H9 (cell line): Measurements from ENCODE around the gene CDC37L1. TPM values are rescaled to one million over a fixed set of nuclear protein-coding genes. Genes with fewer than 3 reads are reported as not detected.

Experiments
- DNase-seq: peaks from one replicate; pipeline ENCODE4 v3.0.0-alpha.2; 2017
- H2AFZ ChIP-seq: one replicate; pipeline ENCODE4 v1.6.1; 2013; ENCODE audit warnings: mild to moderate bottlenecking, low read length, control low read depth, moderate library complexity
- H2AK5ac ChIP-seq: 2 replicates; pipeline ENCODE4 v1.6.1; 2013; ENCODE audit warnings: low read length, control low read depth, mixed read lengths; ENCODE audit not compliant: insufficient read length
- H2BK120ac ChIP-seq: one replicate; pipeline ENCODE4 v1.6.1; 2013; ENCODE audit warnings: low read depth, mild to moderate bottlenecking, low read length, control low read depth, inconsistent platforms; ENCODE audit not compliant: poor library complexity, severe bottlenecking
- H2BK12ac ChIP-seq: 2 replicates; pipeline ENCODE4 v1.6.1; 2013; ENCODE audit warnings: low read length, control low read depth, mixed read lengths, low read depth; ENCODE audit not compliant: insufficient read length
- H2BK15ac ChIP-seq: 2 replicates; pipeline ENCODE4 v1.6.1; 2013; ENCODE audit warnings: low read depth, low read length, control low read depth
- H2BK20ac ChIP-seq: one replicate; pipeline ENCODE4 v1.6.1; 2013; ENCODE audit warnings: low read depth, mild to moderate bottlenecking, low read length, control low read depth, inconsistent platforms; ENCODE audit not compliant: poor library complexity, severe bottlenecking
- H2BK5ac ChIP-seq: 2 replicates; pipeline ENCODE4 v1.6.1; 2013; ENCODE audit warnings: low read length, control low read depth, mixed read lengths; ENCODE audit not compliant: insufficient read length
- H3K14ac ChIP-seq: 2 replicates; pipeline ENCODE4 v1.6.1; 2013; ENCODE audit warnings: low read length, control low read depth; ENCODE audit not compliant: insufficient read depth
- H3K18ac ChIP-seq: 2 replicates; pipeline ENCODE4 v1.6.1; 2013; ENCODE audit warnings: low read depth, mild to moderate bottlenecking, mixed read lengths, low read length, control low read depth; ENCODE audit not compliant: insufficient read length
- H3K23ac ChIP-seq: 2 replicates; pipeline ENCODE4 v1.6.1; 2013; ENCODE audit warnings: low read length, control low read depth, mixed read lengths, low read depth; ENCODE audit not compliant: insufficient read length
- H3K23me2 ChIP-seq: 2 replicates; pipeline ENCODE4 v1.6.1; 2013; ENCODE audit warnings: low read depth, mild to moderate bottlenecking, mixed read lengths, low read length, control low read depth; ENCODE audit not compliant: insufficient read length, poor library complexity, severe bottlenecking
- H3K27ac ChIP-seq: 2 replicates; pipeline ENCODE4 v1.5.1; 2013; ENCODE audit warnings: low read length, control low read depth, mixed read lengths, low read depth; ENCODE audit not compliant: insufficient read length
- H3K27me3 ChIP-seq: 2 replicates; pipeline ENCODE4 v1.6.1; 2013; ENCODE audit warnings: low read length, control low read depth, inconsistent platforms; ENCODE audit not compliant: insufficient read depth
- H3K4ac ChIP-seq: 2 replicates; pipeline ENCODE4 v1.6.1; 2013; ENCODE audit warnings: low read depth, mild to moderate bottlenecking, control low read depth, inconsistent platforms, low read length, moderate library complexity
- H3K4me1 ChIP-seq: 2 replicates; pipeline ENCODE4 v1.6.1; 2013; ENCODE audit warnings: low read length, control low read depth, inconsistent platforms; ENCODE audit not compliant: insufficient read depth
- H3K4me2 ChIP-seq: 2 replicates; pipeline ENCODE4 v1.6.1; 2013; ENCODE audit warnings: low read length, control low read depth, mixed read lengths; ENCODE audit not compliant: insufficient read length, insufficient read depth
- H3K56ac ChIP-seq: 2 replicates; pipeline ENCODE4 v1.6.1; 2013; ENCODE audit warnings: low read depth, mild to moderate bottlenecking, mixed read lengths, low read length, control low read depth; ENCODE audit not compliant: insufficient read length
- H3K79me1 ChIP-seq: 2 replicates; pipeline ENCODE4 v1.6.1; 2013; ENCODE audit warnings: low read depth, mild to moderate bottlenecking, moderate library complexity, low read length, control low read depth, inconsistent platforms; ENCODE audit not compliant: insufficient read depth, poor library complexity, severe bottlenecking
- H3K79me2 ChIP-seq: 2 replicates; pipeline ENCODE4 v1.6.1; 2013; ENCODE audit warnings: low read length, control low read depth, inconsistent platforms; ENCODE audit not compliant: insufficient read depth
- H3K9ac ChIP-seq: 2 replicates; pipeline ENCODE4 v1.6.1; 2013; ENCODE audit warnings: low read length, control low read depth, mixed read lengths; ENCODE audit not compliant: insufficient read length; ENCODE audit errors: extremely low read depth
- H3K9me3 ChIP-seq: one replicate; pipeline ENCODE4 v1.6.1; 2013; ENCODE audit warnings: low read depth, low read length, inconsistent platforms; ENCODE audit not compliant: control insufficient read depth
- H3T11ph ChIP-seq: one replicate; pipeline ENCODE4 v1.6.1; 2013; ENCODE audit warnings: mild to moderate bottlenecking, low read length, control low read depth, inconsistent platforms
- H4K20me1 ChIP-seq: one replicate; pipeline ENCODE4 v1.6.1; 2013; ENCODE audit not compliant: control insufficient read depth, insufficient read length, insufficient read depth
- H4K5ac ChIP-seq: 2 replicates; pipeline ENCODE4 v1.6.1; 2013; ENCODE audit warnings: low read depth, mild to moderate bottlenecking, mixed read lengths, low read length, control low read depth; ENCODE audit not compliant: insufficient read length
- H4K8ac ChIP-seq: replicated peaks from 2 replicates; pipeline ENCODE4 v1.6.1; 2013; ENCODE audit warnings: low read length, control low read depth, mixed read lengths, low read depth; ENCODE audit not compliant: insufficient read length
- H4K91ac ChIP-seq: 2 replicates; pipeline ENCODE4 v1.6.1; 2013; ENCODE audit warnings: low read depth, mild to moderate bottlenecking, moderate library complexity, mixed read lengths, low read length, control low read depth; ENCODE audit not compliant: insufficient read length
- H3K27ac Mint-ChIP-seq, 3 experiments: 2 replicates in 2 of 3; 3 replicates in 1 of 3; pipeline ENCODE4 v1.8.0; 2020 to 2021; ENCODE audit warnings: mixed read lengths in 3 of 3, mild to moderate bottlenecking in 1 of 3, moderate library complexity in 1 of 3
- H3K27me3 Mint-ChIP-seq: 2 replicates; pipeline ENCODE4 v1.8.0; 2021; ENCODE audit warnings: low read depth, mild to moderate bottlenecking, moderate library complexity, mixed read lengths
- H3K36me3 Mint-ChIP-seq, 3 experiments: 2 replicates in 2 of 3; 3 replicates in 1 of 3; pipeline ENCODE4 v1.8.0; 2020 to 2021; ENCODE audit warnings: low read depth in 3 of 3, mixed read lengths in 3 of 3; ENCODE audit not compliant: insufficient read depth in 1 of 3
- H3K4me1 Mint-ChIP-seq, 2 experiments: 2 replicates each; pipeline ENCODE4 v1.8.0; 2020; ENCODE audit warnings: mixed read lengths in 2 of 2
- H3K4me3 Mint-ChIP-seq, 2 experiments: 2 replicates in 1 of 2; 3 replicates in 1 of 2; pipeline ENCODE4 v1.8.0; 2020 to 2021; ENCODE audit warnings: mild to moderate bottlenecking in 2 of 2, mixed read lengths in 2 of 2, moderate library complexity in 1 of 2
- H3K9me3 Mint-ChIP-seq, 2 experiments: 2 replicates in 1 of 2; 3 replicates in 1 of 2; pipeline ENCODE4 v1.8.0; 2020; ENCODE audit warnings: mild to moderate bottlenecking in 2 of 2, mixed read lengths in 2 of 2, moderate library complexity in 1 of 2
- CTCF ChIP-seq: fragments of 200-600 bp; sonication (generic); conservative IDR thresholded peaks from 3 replicates; pipeline ENCODE4 v1.8.0; 2021; ENCODE audit warnings: antibody characterized with exemption, mild to moderate bottlenecking
- WGBS: extraction: QIAGEN DNeasy Blood & Tissue Kit; methylation state at CpG from one replicate; pipeline ENCODE4 v1.1.7; 2013; ENCODE audit warnings: missing lambda C conversion rate, low lambda C conversion rate, mixed read lengths; ENCODE audit not compliant: insufficient read length; ENCODE audit errors: extremely low coverage; 5-methylcytosine and 5-hydroxymethylcytosine counted together
- total RNA-seq: library from RNA; stranded (reverse); gene quantifications from 2 replicates; pipeline ENCODE4 v1.2.1, GENCODE V29; 2021

CDC37L1 gene
- total RNA-seq, 1 experiment from 2014 or later: 17.6 TPM

DNA sequence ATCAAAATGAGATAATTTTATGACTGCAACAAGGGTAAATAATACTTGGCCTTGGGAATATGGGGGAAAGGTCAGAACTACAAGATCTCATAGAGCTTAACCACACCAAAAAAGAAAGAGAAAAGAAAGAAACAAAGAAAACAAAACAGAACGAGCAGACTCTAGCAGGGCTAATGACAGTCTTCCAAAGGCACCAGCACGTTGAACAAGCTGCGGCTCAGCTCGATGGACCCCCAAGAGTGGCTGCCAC is 60.9 kb downstream of the CDC37L1 start:
- Histone ChIP-seq H3K23ac (no peak overlapping the region), H3K14ac (no peak overlapping the region), H3K4ac (no peak overlapping the region), H2BK5ac (no peak overlapping the region), H3K56ac (no peak overlapping the region), H4K8ac (no peak overlapping the region), H2BK120ac (no peak overlapping the region), H3K79me2 (no peaks in the 10 kb centered on the region; the same call in 1 of the 2 replicates), H2BK20ac (no peak overlapping the region), H3K9ac (peak overlapping the region; percentile 58), H3K4me2 (peak overlapping the region; percentile 82), H3K9me3 (no peaks in the 10 kb centered on the region), H2BK12ac (no peak overlapping the region), H3K27me3 (no peaks in the 10 kb centered on the region), H2AFZ (no peak overlapping the region), H3K4me1 (peaks cover 10% of the 10 kb centered on the region; the same call in 1 of the 2 replicates), H4K91ac (no peak overlapping the region), H3K23me2 (peaks cover 11% of the 10 kb centered on the region), H2BK15ac (no peak overlapping the region), H4K20me1 (no peaks in the 10 kb centered on the region), H3K18ac (no peak overlapping the region), H3K27ac (no peak overlapping the region), H3K79me1 (peaks cover 3% of the 10 kb centered on the region), H2AK5ac (no peak overlapping the region), H4K5ac (no peak overlapping the region), H3T11ph (no peak overlapping the region)
- peak overlapping the region; percentile 82 to 87 for H3K4me3 Mint-ChIP-seq
- WGBS: no CpG with 5 or more reads among the region's 4 CpGs
- H3K36me3 Mint-ChIP-seq: peaks cover 0 to 3% (median 0%) of the 10 kb centered on the region in 3 experiments; a peak in 4 of 7 replicates
- peak overlapping the region in 2 of 3 experiments; percentile 56 to 69; a peak in 6 of 7 replicates for H3K27ac Mint-ChIP-seq
- TF ChIP-seq CTCF: no peak
- H3K9me3 Mint-ChIP-seq: no peaks in the 10 kb centered on the region
- no peak for DNase-seq
- no peaks in the 10 kb centered on the region for H3K27me3 Mint-ChIP-seq
- peaks cover 32 to 36% of the 10 kb centered on the region in 2 experiments for H3K4me1 Mint-ChIP-seq
